K562 (cell line): ENCODE data around the gene UBAC2. TPM values are rescaled to one million over a fixed set of nuclear protein-coding genes. Genes with fewer than 3 reads are reported as not detected.

Experiments used
- ATAC-seq: fragments of 200-7000 bp; cut with Tn5 transposase; 3 replicates; pipeline ENCODE4 v1.9.1; 2020; ENCODE audit warnings: moderate library complexity
- BruUV-seq: library from RNA; stranded (reverse); fragments of 400-500 nt; replicated peaks from 2 replicates; lab custom pipeline; 2021; lab: Mats Ljungman, UMichigan
- CTCF ChIA-PET: fragments of 300-600 bp; formaldehyde crosslinking; extraction: SDS; loops from one replicate; lab custom pipeline; 2021; ENCODE audit warnings: low intra/inter-chr PET ratio; lab: Yijun Ruan, JAX
- POLR2A ChIA-PET: fragments of 300-600, 350-650 bp; sonication (Branson Sonifier 250); formaldehyde crosslinking; extraction: SDS; loops from one replicate; lab custom pipeline; 2021; ENCODE audit warnings: antibody characterized with exemption, inconsistent platforms; lab: Yijun Ruan, JAX
- DNase-seq, 4 experiments: peaks; one replicate each; pipeline versions ENCODE4 v3.0.0 to v3.0.0-alpha.2; 2011 to 2018; ENCODE audit warnings: low spot score in 3 of 4, mixed read lengths in 3 of 4; ENCODE audit errors: extremely low read depth in 1 of 4
- FAIRE-seq: peaks from 2 replicates; lab custom pipeline; 2011; peaks lifted over from hg19 to GRCh38; lab: Jason Lieb, UNC
- H2AFZ ChIP-seq: 2 replicates; pipeline ENCODE4 v1.6.0; 2011; ENCODE audit warnings: low read depth, low read length, control low read depth, inconsistent platforms
- H3K27ac ChIP-seq: fragments of 200-600 bp; 3 replicates; pipeline ENCODE4 v1.8.0; 2011; ENCODE audit warnings: low read depth, mild to moderate bottlenecking, control low read depth, inconsistent platforms, low read length, moderate library complexity, mixed read lengths; ENCODE audit errors: extremely low read depth
- H3K27me3 ChIP-seq, 2 experiments: fragments of 300-600 bp in 1 of 2; 2 replicates in 1 of 2; 3 replicates in 1 of 2; pipeline versions ENCODE4 v1.6.0 to v1.8.0; 2011; ENCODE audit warnings: inconsistent platforms in 2 of 2, low read length in 2 of 2, mild to moderate bottlenecking in 1 of 2, mixed read lengths in 1 of 2, moderate library complexity in 1 of 2; ENCODE audit not compliant: control insufficient read depth in 2 of 2, insufficient read depth in 2 of 2
- H3K36me3 ChIP-seq: fragments of 300-600 bp; 3 replicates; pipeline ENCODE4 v1.8.0; 2011; ENCODE audit warnings: mild to moderate bottlenecking, low read length, inconsistent platforms; ENCODE audit not compliant: control insufficient read depth, insufficient read depth
- H3K4me1 ChIP-seq, 2 experiments: fragments of 200-600 bp in 1 of 2; replicated peaks in 1 of 2; 2 replicates in 1 of 2; 3 replicates in 1 of 2; pipeline versions ENCODE4 v1.5.1 to v1.8.0; 2011; ENCODE audit warnings: inconsistent platforms in 2 of 2, low read length in 2 of 2, mild to moderate bottlenecking in 1 of 2, mixed read lengths in 1 of 2, moderate library complexity in 1 of 2; ENCODE audit not compliant: control insufficient read depth in 2 of 2, insufficient read depth in 2 of 2
- H3K4me2 ChIP-seq: 2 replicates; pipeline ENCODE4 v1.6.1; 2011; ENCODE audit warnings: low read length, control low read depth, inconsistent platforms, mixed read lengths; ENCODE audit not compliant: insufficient read depth
- H3K4me3 ChIP-seq: fragments of 200-600 bp; sonication (generic), shearing (Covaris generic); 2 replicates; pipeline ENCODE4 v1.5.1; 2016; ENCODE audit warnings: control low read depth, inconsistent platforms
- H3K79me2 ChIP-seq: fragments of 200-600 bp; 3 replicates; pipeline ENCODE4 v1.8.0; 2011; ENCODE audit warnings: low read length, inconsistent platforms; ENCODE audit not compliant: control insufficient read depth, insufficient read depth
- H3K9ac ChIP-seq, 2 experiments: 2 replicates each; pipeline versions ENCODE4 v1.6.0 to v1.6.1; 2011; ENCODE audit warnings: low read depth in 2 of 2, low read length in 2 of 2, control low read depth in 1 of 2, inconsistent platforms in 1 of 2, mild to moderate bottlenecking in 1 of 2, mixed read lengths in 1 of 2; ENCODE audit not compliant: insufficient read depth in 1 of 2
- H3K9me1 ChIP-seq: one replicate; pipeline ENCODE4 v1.6.0; 2011; ENCODE audit warnings: inconsistent platforms, mild to moderate bottlenecking, low read length, moderate library complexity; ENCODE audit not compliant: control insufficient read depth, insufficient read depth
- H3K9me3 ChIP-seq: replicated peaks from 2 replicates; pipeline ENCODE4 v1.5.1; 2011; ENCODE audit warnings: low read depth, low read length, inconsistent platforms; ENCODE audit not compliant: control insufficient read depth, insufficient read depth
- H4K20me1 ChIP-seq: replicated peaks from 2 replicates; pipeline ENCODE4 v1.6.1; 2011; ENCODE audit warnings: low read length, inconsistent platforms, mixed read lengths; ENCODE audit not compliant: control insufficient read depth, insufficient read depth
- AFF4 ChIP-seq: sonication (generic); formaldehyde crosslinking; IDR thresholded peaks from 2 replicates; pipeline ENCODE4 v1.8.0; 2023; ENCODE audit warnings: mild to moderate bottlenecking, missing genetic modification reagents
- CBX8 ChIP-seq: fragments of 200-600 bp; sonication (generic); IDR thresholded peaks from 2 replicates; pipeline ENCODE4 v1.6.1; 2012; ENCODE audit warnings: borderline replicate concordance, mixed run types, low read depth, mild to moderate bottlenecking, moderate library complexity, mixed read lengths, low read length, control low read depth, inconsistent platforms; ENCODE audit not compliant: poor library complexity, severe bottlenecking; ENCODE audit errors: extremely low read depth
- CLOCK ChIP-seq: fragments of 250-450 bp; sonication (Bioruptor Pico); IDR thresholded peaks from 2 replicates; pipeline ENCODE4 v1.4.0; 2020; ENCODE audit warnings: mild to moderate bottlenecking, moderate library complexity, borderline replicate concordance
- DIDO1 ChIP-seq: fragments of 450-650 bp; IDR thresholded peaks from 2 replicates; pipeline ENCODE4 v1.6.1; 2016; ENCODE audit warnings: low read depth, missing biosample characterization, missing genetic modification characterization
- HDAC8 ChIP-seq: fragments of 450-650 bp; IDR thresholded peaks from 2 replicates; pipeline ENCODE4 v1.6.1; 2016; ENCODE audit warnings: mild to moderate bottlenecking, missing genetic modification characterization, moderate library complexity, missing compliant biosample characterization
- NFATC3 ChIP-seq: fragments of 450-650 bp; IDR thresholded peaks from 2 replicates; pipeline ENCODE4 v1.6.1; 2017; ENCODE audit warnings: mild to moderate bottlenecking
- RCOR1 ChIP-seq, 2 experiments: IDR thresholded peaks; 2 replicates each; pipeline ENCODE4 v1.6.1; 2012; ENCODE audit warnings: low read depth in 2 of 2, low read length in 2 of 2, borderline replicate concordance in 1 of 2, improper control_type of control experiment in 1 of 2
- ZNF445 ChIP-seq: fragments of 250-450 bp; sonication (Bioruptor Pico); IDR thresholded peaks from 2 replicates; pipeline ENCODE4 v1.4.0; 2020; ENCODE audit warnings: low read depth, mild to moderate bottlenecking, moderate library complexity
- WGBS: fragments of 100-300 bp; shearing (Covaris generic); methylation state at CpG from one replicate; pipeline ENCODE4 v1.1.6; 2016; ENCODE audit warnings: low coverage, mixed read lengths; ENCODE audit not compliant: insufficient coverage; ENCODE audit errors: missing lambda C conversion rate; 5-methylcytosine and 5-hydroxymethylcytosine counted together
- in situ Hi-C: fragments of 300-500 bp; cut with MboI; formaldehyde crosslinking; loops from 4 replicates; pipeline ENCODE4 v1.15.0; 2018; ENCODE audit warnings: inconsistent platforms, mixed read lengths
- intact Hi-C: fragments of 100-400 bp; cut with micrococcal nuclease; formaldehyde crosslinking; loops from 2 replicates; pipeline ENCODE4 v1.14.2; 2022
- polyA plus RNA-seq, 8 experiments: library from polyadenylated mRNA; depleted of rRNA in 4 of 8; stranded (reverse) in 5 of 8; unstranded in 3 of 8; fragments of >200 nt; fragmentation: Nextera tagmentation in 2 of 8; fragmentation: Illumina TruSeq in 1 of 8; extraction: Ambion mirVana in 2 of 8; extraction: Trizol in 1 of 8; gene quantifications; 2 replicates each; pipeline versions ENCODE4 v1.2.1 to v1.2.3, GENCODE V29; 2011 to 2014; ENCODE audit warnings: inconsistent platforms in 1 of 8, missing spikeins in 1 of 8
- total RNA-seq, 7 experiments: library from RNA; depleted of rRNA in 6 of 7; stranded (reverse); fragments of >200 nt in 6 of 7; fragmentation: Illumina TruSeq in 2 of 7; extraction: Trizol in 2 of 7; gene quantifications; 2 replicates each; pipeline versions ENCODE4 v1.2.1 to v1.2.3, GENCODE V29; 2011 to 2021; ENCODE audit warnings: low replicate concordance in 1 of 7

Gene UBAC2
- total and polyA plus RNA-seq, 9 of the 15 experiments (the other 6 are each of a cell fraction or from before 2014, with no cell fraction given), result 6.0 to 84.1 (median 32.3) TPM

GRCh38 chr13:99426426-99426825, 225.8 kb downstream of the UBAC2 start:
- intact Hi-C loops, result no loop called here
- H3K9ac ChIP-seq, result no peak overlapping the region
- in situ Hi-C loops, result loop anchor here (25.0 kb wide), 1 partner anchor 811 kb away; no protein-coding TSS in a partner anchor
- H3K4me2 ChIP-seq, result no peak overlapping the region
- TF ChIP-seq HDAC8 (tag), result no peak
- TF ChIP-seq DIDO1 (tag), result no peak
- H4K20me1 ChIP-seq, result no peaks in the 10 kb centered on the region
- no peak for ATAC-seq
- no peak overlapping the region for H3K4me3 ChIP-seq
- H3K27me3 ChIP-seq, result peaks cover 0 to 8% of the 10 kb centered on the region in 2 experiments; a peak in 1 of 5 replicates
- H2AFZ ChIP-seq, result no peak overlapping the region
- H3K36me3 ChIP-seq, result no peaks in the 10 kb centered on the region
- no peak for FAIRE-seq
- H3K79me2 ChIP-seq, result no peaks in the 10 kb centered on the region
- DNase-seq, result no peak
- no peaks in the 10 kb centered on the region; the same call in 1 of the 2 replicates for H3K9me3 ChIP-seq
- no peaks in the 10 kb centered on the region for H3K9me1 ChIP-seq
- WGBS, result 23% methylated on average over 5 of the region's 7 CpGs
- CTCF ChIA-PET, result no interaction called here
- peaks cover 0 to 7% of the 10 kb centered on the region in 2 experiments; a peak in 1 of 5 replicates for H3K4me1 ChIP-seq
- no TSS peak for BruUV-seq
- POLR2A ChIA-PET, result no interaction called here
- no peak overlapping the region for H3K27ac ChIP-seq

GRCh38 chr13:99429670-99430069, 229.0 kb downstream of the UBAC2 start:
- H3K79me2 ChIP-seq, result no peaks in the 10 kb centered on the region
- H3K27ac ChIP-seq, result no peak overlapping the region
- DNase-seq (no peak), ATAC-seq (no peak), FAIRE-seq (no peak)
- no peak overlapping the region for H3K9ac ChIP-seq
- intact Hi-C loops (no loop called here), in situ Hi-C loops (loop anchor here (10.0 to 25.0 kb wide), 2 partner anchors 255 to 808 kb away; no protein-coding TSS in a partner anchor)
- H3K9me3 ChIP-seq, result no peaks in the 10 kb centered on the region; the same call in 1 of the 2 replicates
- WGBS, result 77% methylated on average over 10 of the region's 10 CpGs
- no peak overlapping the region for H3K4me2 ChIP-seq
- H3K4me3 ChIP-seq, result no peak overlapping the region
- no peaks in the 10 kb centered on the region for H3K27me3 ChIP-seq
- no peaks in the 10 kb centered on the region for H3K9me1 ChIP-seq
- peaks cover 17 to 18% of the 10 kb centered on the region in 2 experiments; a peak in 4 of 5 replicates for H3K4me1 ChIP-seq
- no TSS peak for BruUV-seq
- POLR2A ChIA-PET, result no interaction called here
- no peaks in the 10 kb centered on the region for H3K36me3 ChIP-seq
- CTCF ChIA-PET, result no interaction called here
- H4K20me1 ChIP-seq, result no peaks in the 10 kb centered on the region
- H2AFZ ChIP-seq, result no peak overlapping the region
- TF ChIP-seq AFF4 (CRISPR knock-in tag), result no peak
- TF ChIP-seq NFATC3, result no peak
- no peak for TF ChIP-seq RCOR1 (IDR thresholded peaks at IDR 0.05; ENCODE audit: borderline replicate concordance in 1 of 2, low read depth in 2 of 2, low read length in 2 of 2)
- no peak for TF ChIP-seq CBX8
- no peak for TF ChIP-seq ZNF445 (CRISPR knock-in tag)
- no peak for TF ChIP-seq CLOCK (CRISPR knock-in tag)
